Head of caudate nucleus (tissue), 42 donors: ENCODE data around the gene JSRP1.

ENCODE experiments used
- DNase-seq, 42 donors: peaks; one replicate each; pipeline versions ENCODE4 v3.0.0 to v3.0.0-alpha.2; 2020 to 2021; ENCODE audit warnings: mixed read lengths in 7 of 42
- intact Hi-C: fragments of 100-400 bp; cut with DNase I; formaldehyde crosslinking; loops from one replicate; pipeline ENCODE4 v1.15.0; 2022

JSRP1 gene

GRCh38 chr19:2251106-2252054 lies 4.8 kb downstream of the JSRP1 start:
- no peak for DNase-seq
- intact Hi-C loops, result no loop called here

- DNase-seq, result no peak
- intact Hi-C loops, result no loop called here
Observed at GRCh38 chr19:2250766-2251105, 5.5 kb downstream of the JSRP1 start.

GRCh38 chr19:2249880-2250765 lies 6.1 kb downstream of the JSRP1 start:
- no peak for DNase-seq
- intact Hi-C loops, result no loop called here

DNA sequence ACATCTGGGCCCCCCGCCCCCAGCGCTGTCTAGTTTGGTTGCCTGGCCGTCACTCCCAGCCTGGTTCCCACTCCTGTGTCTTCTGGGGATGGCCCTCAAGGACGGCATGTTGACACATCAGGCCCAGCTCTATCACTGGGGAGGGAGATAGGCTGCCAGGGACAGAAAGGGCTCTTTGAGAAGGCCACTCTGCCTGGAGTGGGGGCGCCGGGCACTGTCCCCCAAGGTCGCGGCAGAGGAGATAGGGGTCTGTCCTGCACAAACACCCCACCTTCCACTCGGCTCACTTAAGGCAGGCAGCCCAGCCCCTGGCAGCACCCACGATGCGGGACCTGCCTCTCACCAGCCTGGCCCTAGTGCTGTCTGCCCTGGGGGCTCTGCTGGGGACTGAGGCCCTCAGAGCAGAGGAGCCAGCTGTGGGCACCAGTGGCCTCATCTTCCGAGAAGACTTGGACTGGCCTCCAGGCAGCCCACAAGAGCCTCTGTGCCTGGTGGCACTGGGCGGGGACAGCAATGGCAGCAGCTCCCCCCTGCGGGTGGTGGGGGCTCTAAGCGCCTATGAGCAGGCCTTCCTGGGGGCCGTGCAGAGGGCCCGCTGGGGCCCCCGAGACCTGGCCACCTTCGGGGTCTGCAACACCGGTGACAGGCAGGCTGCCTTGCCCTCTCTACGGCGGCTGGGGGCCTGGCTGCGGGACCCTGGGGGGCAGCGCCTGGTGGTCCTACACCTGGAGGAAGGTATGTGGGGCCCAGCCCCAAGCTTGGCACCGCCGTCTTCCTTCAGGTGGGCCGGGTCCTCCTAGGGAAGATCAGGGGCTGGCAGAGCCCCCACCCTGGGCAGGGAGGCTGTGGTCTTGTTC lies 7.0 kb downstream of the JSRP1 start, which contains the start of gene AMH:
AMH (plus strand) TSS at position 314 of the 857 bp plus-strand sequence; CDS start at position 324, 10 bp downstream.
- intact Hi-C loops, result no loop called here
- no peak for DNase-seq

GRCh38 chr19:2248136-2249009 lies 7.8 kb downstream of the JSRP1 start:
- no peak for DNase-seq
- intact Hi-C loops, result no loop called here

- no peak for DNase-seq
- intact Hi-C loops, result no loop called here
Observed at GRCh38 chr19:2247433-2248101, 8.7 kb downstream of the JSRP1 start.

GRCh38 chr19:2246801-2247361 lies 9.3 kb downstream of the JSRP1 start:
- intact Hi-C loops, result no loop called here
- DNase-seq, result peak in 28 of 42 donors; percentile 30 to 78 (median 59)

- DNase-seq, result no peak
- intact Hi-C loops, result no loop called here
Observed at GRCh38 chr19:2246014-2246620, 10.1 kb downstream of the JSRP1 start.

- DNase-seq, result no peak
- intact Hi-C loops, result no loop called here
Observed at GRCh38 chr19:2245273-2245672, 10.9 kb downstream of the JSRP1 start.

DNA sequence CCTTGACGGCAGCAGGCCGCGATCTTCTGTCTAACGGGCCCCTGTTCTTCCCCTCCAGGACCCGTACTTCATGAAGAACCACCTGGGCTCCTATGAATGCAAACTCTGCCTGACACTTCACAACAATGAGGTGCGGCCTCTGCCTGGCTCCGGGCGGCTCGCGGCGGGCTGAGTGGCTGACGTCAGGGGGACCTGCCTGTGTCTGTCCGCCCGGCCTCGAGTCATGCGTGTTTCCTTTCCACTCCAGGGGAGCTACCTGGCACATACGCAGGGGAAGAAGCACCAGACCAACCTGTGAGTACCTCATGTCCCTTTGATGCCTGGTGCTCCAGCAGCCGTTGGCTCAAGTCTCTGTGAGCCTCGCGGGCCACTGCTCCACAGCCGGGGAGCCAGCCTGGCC lies 11.7 kb downstream of the JSRP1 start:
- intact Hi-C loops, result no loop called here
- no peak for DNase-seq

GRCh38 chr19:2244125-2244411 lies 12.1 kb downstream of the JSRP1 start:
- no peak for DNase-seq
- intact Hi-C loops, result no loop called here

GRCh38 chr19:2243274-2244124 lies 12.7 kb downstream of the JSRP1 start:
- intact Hi-C loops, result no loop called here
- DNase-seq, result no peak

- intact Hi-C loops, result no loop called here
- DNase-seq, result no peak
Observed at GRCh38 chr19:2242816-2243215, 13.4 kb downstream of the JSRP1 start.

DNA sequence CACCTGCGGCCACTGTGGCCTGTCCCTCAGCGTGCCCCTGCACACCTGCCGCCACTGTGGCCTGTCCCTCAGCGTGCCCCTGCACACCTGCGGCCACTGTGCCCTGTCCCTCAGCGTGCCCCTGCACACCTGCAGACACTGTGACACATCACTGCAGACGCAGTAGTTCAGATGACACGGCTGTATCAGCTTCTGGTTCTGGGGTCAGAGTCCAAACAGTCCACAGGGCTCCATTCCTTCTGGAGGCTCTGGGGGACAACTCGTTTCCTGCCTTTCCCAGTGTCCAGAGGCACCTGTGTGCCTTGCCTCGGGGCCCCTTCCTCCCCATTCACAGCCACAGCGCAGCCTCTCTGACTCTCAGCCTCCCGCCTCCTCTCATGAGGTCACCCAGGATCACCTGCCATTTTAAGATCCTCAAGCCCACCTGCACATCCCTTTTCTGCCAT lies 14.1 kb downstream of the JSRP1 start:
- no peak for DNase-seq
- intact Hi-C loops, result no loop called here

- peak in 39 of 42 donors; percentile 25 to 84 (median 57) for DNase-seq
- intact Hi-C loops, result no loop called here
Observed at GRCh38 chr19:2240881-2241760, 15.1 kb downstream of the JSRP1 start.
